ENCODE measurements around the gene INPP4B. TPM values are rescaled to one million over a fixed set of nuclear protein-coding genes. Genes with fewer than 3 reads are reported as not detected.

Gene INPP4B
- total RNA-seq, 1 experiment from 2014 or later: 14.3 TPM

DNA sequence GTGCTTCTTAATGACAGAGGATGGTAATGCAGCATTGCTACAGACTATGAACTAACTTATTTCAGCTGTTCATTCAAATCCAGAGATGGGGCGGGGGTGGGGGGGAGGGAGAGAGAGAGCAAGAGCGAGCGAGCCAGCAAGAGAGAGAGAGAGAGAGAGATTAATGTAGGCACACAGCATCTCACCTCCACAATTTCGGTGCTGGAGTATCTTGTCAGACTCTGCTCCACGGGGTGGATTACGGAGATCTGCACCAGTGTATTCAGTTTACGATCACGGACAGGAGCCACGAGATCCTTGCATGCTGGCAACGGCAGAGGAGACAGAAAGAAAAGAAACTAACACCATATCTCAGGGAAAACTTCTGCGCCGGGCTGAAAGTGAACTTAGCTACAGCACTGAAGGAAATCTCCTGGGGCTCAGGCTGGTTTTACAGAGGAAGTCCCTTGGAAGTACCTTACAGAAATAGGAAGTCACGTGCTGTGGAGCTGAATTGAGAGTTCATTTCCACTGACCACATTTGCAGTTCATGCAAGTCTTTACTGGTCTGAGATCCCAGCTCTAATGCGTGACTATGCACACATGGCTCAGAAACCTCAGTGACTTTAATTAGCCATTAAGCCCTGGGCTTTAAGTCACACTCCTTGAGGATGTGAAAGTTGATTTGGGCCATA, 440.9 kb downstream of the INPP4B start:
- CTCF ChIA-PET: no interaction called here
- RAD21 ChIA-PET (ENCODE audit: low non-redundant PET in 1 of 2, low total read pairs in 2 of 2, uncharacterized antibody in 2 of 2, unreplicated experiment in 2 of 2): interaction anchor here in 1 of 2 experiments (0.7 kb wide), 1 partner anchor 24 kb away, joined by 3 read pairs; no protein-coding TSS in a partner anchor
- no peaks in the 10 kb centered on the region for H3K9me2 ChIP-seq (ENCODE audit: insufficient read depth)

More for the DNA sequence above, 440.9 kb downstream of the INPP4B start:
- Histone ChIP-seq H3K27ac (ENCODE audit: low read depth, low read length) (peak overlapping the region; percentile 88), H3K79me2 (ENCODE audit: insufficient read depth, low read length) (peaks cover 4% of the 10 kb centered on the region; the same call in 1 of the 2 replicates), H4K20me1 (ENCODE audit: insufficient read depth) (no peaks in the 10 kb centered on the region), H3K4me1 (ENCODE audit: control insufficient read depth in 1 of 2, insufficient read depth in 2 of 2, low read length in 2 of 2) (peaks cover 65 to 75% of the 10 kb centered on the region in 2 experiments), H3K36me3 (ENCODE audit: control insufficient read depth in 1 of 2, insufficient read depth in 2 of 2, low read length in 2 of 2) (no peaks in the 10 kb centered on the region), H2AFZ (ENCODE audit: low read depth, low read length, poor library complexity, severe bottlenecking) (peak overlapping the region; percentile 59), H3K4me3 (replicated peaks in 1 of 2; ENCODE audit: low read depth in 1 of 2, low read length in 2 of 2) (peak overlapping the region; percentile 61 to 63), H3K27me3 (ENCODE audit: insufficient read depth, low read length) (no peaks in the 10 kb centered on the region), H3K9me3 (ENCODE audit: control insufficient read depth in 1 of 2, insufficient read depth in 1 of 2, low read depth in 1 of 2, low read length in 2 of 2) (no peaks in the 10 kb centered on the region), H3K9ac (ENCODE audit: low read length) (peak overlapping the region; percentile 71), H3K4me2 (ENCODE audit: low read length) (peak overlapping the region; percentile 90)
- peak; percentile 50 for TF ChIP-seq SP1 (IDR thresholded peaks at IDR 0.05; ENCODE audit: low read depth)
- TF ChIP-seq TCF7L2 (IDR thresholded peaks at IDR 0.05; ENCODE audit: borderline replicate concordance, extremely low read depth, insufficient read depth, insufficient read length): peak; percentile 20
- TF ChIP-seq, protein P1, sequence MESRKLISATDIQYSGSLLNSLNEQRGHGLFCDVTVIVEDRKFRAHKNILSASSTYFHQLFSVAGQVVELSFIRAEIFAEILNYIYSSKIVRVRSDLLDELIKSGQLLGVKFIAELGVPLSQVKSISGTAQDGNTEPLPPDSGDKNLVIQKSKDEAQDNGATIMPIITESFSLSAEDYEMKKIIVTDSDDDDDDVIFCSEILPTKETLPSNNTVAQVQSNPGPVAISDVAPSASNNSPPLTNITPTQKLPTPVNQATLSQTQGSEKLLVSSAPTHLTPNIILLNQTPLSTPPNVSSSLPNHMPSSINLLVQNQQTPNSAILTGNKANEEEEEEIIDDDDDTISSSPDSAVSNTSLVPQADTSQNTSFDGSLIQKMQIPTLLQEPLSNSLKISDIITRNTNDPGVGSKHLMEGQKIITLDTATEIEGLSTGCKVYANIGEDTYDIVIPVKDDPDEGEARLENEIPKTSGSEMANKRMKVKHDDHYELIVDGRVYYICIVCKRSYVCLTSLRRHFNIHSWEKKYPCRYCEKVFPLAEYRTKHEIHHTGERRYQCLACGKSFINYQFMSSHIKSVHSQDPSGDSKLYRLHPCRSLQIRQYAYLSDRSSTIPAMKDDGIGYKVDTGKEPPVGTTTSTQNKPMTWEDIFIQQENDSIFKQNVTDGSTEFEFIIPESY (IDR thresholded peaks at IDR 0.05; ENCODE audit: extremely low read depth, insufficient replicate concordance, low read length): no peak
- no peak for TF ChIP-seq ZNF274 (IDR thresholded peaks at IDR 0.05; ENCODE audit: low read depth, low read length)
- TF ChIP-seq SIN3A (IDR thresholded peaks at IDR 0.05; ENCODE audit: low read depth): peak; percentile 38; the same call in 1 of the 2 replicates
- no peak for TF ChIP-seq CEBPB (IDR thresholded peaks at IDR 0.05; ENCODE audit: low read depth)
- TF ChIP-seq CBX3 (IDR thresholded peaks at IDR 0.05; ENCODE audit: low read depth): peak; percentile 72
- peak; percentile 32; the same call in 1 of the 2 replicates for TF ChIP-seq EGR1 (IDR thresholded peaks at IDR 0.05; ENCODE audit: low read depth)
- TF ChIP-seq POLR2AphosphoS5 (IDR thresholded peaks at IDR 0.05; ENCODE audit: low read depth, low read length): peak; percentile 77
- TF ChIP-seq EZH2 (IDR thresholded peaks at IDR 0.05): no peak
- TF ChIP-seq POLR2A (IDR thresholded peaks at IDR 0.05; ENCODE audit: borderline replicate concordance, extremely low read depth, insufficient read depth, insufficient read length): peak; percentile 39
- 0 out of 2 replicates have a peak, but pooled peaks have one; percentile 11 for TF ChIP-seq FOSL1 (IDR thresholded peaks at IDR 0.05; ENCODE audit: low read depth)
- TF ChIP-seq JUND (IDR thresholded peaks at IDR 0.05): peak; percentile 40
- peak; percentile 88 for TF ChIP-seq MAX (IDR thresholded peaks at IDR 0.05)
- no peak for TF ChIP-seq CTCF (IDR thresholded peaks at IDR 0.05 in 2 of 3, conservative IDR thresholded peaks at IDR 0.05 in 1 of 3; ENCODE audit: borderline replicate concordance in 1 of 3, insufficient read depth in 1 of 3, low read depth in 2 of 3, low read length in 2 of 3)
- peak; percentile 63 for ATAC-seq
- POLR2A ChIA-PET: interaction anchor here (0.6 to 1.3 kb wide), 3 partner anchors 30 to 384 kb away, joined by 3 read pairs; no protein-coding TSS in a partner anchor
- intact Hi-C loops (cut with micrococcal nuclease): loop anchor here (2.0 kb wide), 1 partner anchor 52 kb away; no protein-coding TSS in a partner anchor
- DNase-seq (ENCODE audit: low read depth, low spot score): no peak
- BruUV-seq (replicated peaks): TSS peak; percentile 70
